ENCODE data around the gene ANAPC2.

ANAPC2 gene

GRCh38 chr9:137227054-137227852 is 38.9 kb upstream of the ANAPC2 start, which contains the start of gene RNF224:
Gene RNF224, plus strand, starts transcription at chr9:137227502. Its CDS starts 834 bp downstream, at chr9:137228336.
- peak; percentile 55 for DNase-seq

DNA sequence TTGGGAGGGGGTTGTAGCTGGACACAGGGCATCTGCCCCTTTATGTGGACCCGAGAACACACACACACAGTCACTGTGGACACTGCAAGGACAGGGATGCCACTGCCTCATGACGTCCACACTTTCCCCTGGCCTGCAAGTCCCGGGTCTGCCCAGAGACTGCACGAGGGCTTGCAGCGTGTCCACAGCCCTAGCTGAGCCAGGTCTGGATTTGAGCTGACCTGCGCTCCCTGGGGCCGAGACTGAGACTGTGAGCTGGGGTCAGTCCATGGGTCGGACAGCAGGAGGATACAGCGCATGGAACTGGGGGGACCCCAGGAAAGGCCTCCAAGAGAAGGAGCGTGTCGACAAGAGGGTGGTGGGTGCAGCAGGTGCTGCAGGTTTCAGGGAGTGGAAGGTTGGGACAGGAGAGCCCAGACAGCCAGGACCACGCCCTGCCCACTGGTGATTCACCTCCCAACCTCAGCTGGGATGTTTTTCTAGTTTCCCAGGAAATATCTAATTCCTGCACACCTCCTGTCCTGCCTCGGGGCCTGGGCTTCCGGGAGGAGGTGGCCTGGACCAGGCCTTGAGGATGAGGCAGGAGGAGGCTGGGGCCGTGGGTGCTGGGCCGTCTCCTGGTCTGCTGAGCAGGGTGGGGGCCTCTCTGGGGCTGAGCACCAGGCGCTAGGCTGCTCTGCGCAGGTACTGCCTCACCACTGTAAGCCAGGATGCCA is 38.1 kb upstream of the ANAPC2 start:
- no peak for DNase-seq

DNA sequence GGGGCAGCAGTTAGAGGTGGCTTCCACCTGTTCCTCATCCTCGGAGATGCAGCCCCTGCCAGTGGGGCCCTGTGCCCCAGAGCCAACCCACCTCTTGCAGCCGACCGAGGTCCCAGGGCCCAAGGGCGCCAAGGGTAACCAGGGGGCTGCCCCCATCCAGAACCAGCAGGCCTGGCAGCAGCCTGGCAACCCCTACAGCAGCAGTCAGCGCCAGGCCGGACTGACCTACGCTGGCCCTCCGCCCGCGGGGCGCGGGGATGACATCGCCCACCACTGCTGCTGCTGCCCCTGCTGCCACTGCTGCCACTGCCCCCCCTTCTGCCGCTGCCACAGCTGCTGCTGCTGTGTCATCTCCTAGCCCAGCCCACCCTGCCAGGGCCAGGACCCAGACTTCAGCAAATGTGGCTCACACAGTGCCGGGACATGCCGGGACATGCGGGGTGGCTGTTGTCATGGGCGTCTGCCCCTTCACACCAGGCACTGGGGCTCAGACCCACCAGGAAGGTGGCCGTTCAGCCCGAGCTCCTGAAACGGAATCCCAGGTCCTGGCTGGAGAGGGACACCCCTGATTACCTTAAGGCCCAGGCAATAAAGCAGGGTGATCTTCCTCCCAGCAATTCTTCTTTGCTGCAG is 37.5 kb upstream of the ANAPC2 start:
- DNase-seq: no peak

- DNase-seq: no peak
These were observed 36.7 kb upstream of the ANAPC2 start, which contains the start of gene CYSRT1 for GRCh38 chr9:137224830-137225694. Gene CYSRT1, plus strand, starts transcription at chr9:137225174. Its CDS starts 448 bp downstream, at chr9:137225622.

GRCh38 chr9:137223078-137223970 is 35.0 kb upstream of the ANAPC2 start:
- peak; percentile 100 for DNase-seq

- no peak for DNase-seq
These were observed 34.1 kb upstream of the ANAPC2 start, which contains the start of gene RNF208 for GRCh38 chr9:137222190-137223077. Gene RNF208, minus strand, starts transcription at chr9:137222240. Its CDS starts 1,028 bp downstream, at chr9:137221212.

GRCh38 chr9:137221506-137222111 is 33.2 kb upstream of the ANAPC2 start:
- no peak for DNase-seq

DNA sequence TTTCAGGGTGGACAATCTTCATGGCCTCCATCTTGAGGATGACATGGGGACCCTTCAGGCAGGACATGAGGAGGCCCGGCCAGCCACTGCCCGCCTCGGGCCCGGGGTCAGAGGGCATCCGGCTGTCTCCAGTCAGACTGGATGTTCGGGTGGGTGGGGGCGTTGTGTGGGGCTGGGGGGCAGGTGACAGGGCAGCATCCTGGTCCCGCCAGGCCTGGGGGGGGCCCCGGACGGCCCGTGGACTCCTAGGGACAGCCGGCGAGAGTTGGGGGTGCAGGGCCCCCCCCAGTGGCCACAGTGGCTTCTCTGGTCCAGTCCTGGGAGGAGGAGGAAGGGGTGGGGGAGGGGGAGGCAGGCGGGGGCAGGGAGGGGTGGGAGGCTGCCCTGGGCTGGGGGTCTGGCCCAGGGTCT is 32.7 kb upstream of the ANAPC2 start:
- no peak for DNase-seq

GRCh38 chr9:137220317-137221094 is 32.1 kb upstream of the ANAPC2 start:
- no peak for DNase-seq

- no peak for DNase-seq
These were observed 31.5 kb upstream of the ANAPC2 start for GRCh38 chr9:137219757-137220316.

GRCh38 chr9:137218754-137219271 is 30.5 kb upstream of the ANAPC2 start:
- DNase-seq: peak; percentile 34

GRCh38 chr9:137218212-137218753 is 29.9 kb upstream of the ANAPC2 start:
- no peak for DNase-seq

- no peak for DNase-seq
These were observed 29.2 kb upstream of the ANAPC2 start for GRCh38 chr9:137217276-137218211.

DNA sequence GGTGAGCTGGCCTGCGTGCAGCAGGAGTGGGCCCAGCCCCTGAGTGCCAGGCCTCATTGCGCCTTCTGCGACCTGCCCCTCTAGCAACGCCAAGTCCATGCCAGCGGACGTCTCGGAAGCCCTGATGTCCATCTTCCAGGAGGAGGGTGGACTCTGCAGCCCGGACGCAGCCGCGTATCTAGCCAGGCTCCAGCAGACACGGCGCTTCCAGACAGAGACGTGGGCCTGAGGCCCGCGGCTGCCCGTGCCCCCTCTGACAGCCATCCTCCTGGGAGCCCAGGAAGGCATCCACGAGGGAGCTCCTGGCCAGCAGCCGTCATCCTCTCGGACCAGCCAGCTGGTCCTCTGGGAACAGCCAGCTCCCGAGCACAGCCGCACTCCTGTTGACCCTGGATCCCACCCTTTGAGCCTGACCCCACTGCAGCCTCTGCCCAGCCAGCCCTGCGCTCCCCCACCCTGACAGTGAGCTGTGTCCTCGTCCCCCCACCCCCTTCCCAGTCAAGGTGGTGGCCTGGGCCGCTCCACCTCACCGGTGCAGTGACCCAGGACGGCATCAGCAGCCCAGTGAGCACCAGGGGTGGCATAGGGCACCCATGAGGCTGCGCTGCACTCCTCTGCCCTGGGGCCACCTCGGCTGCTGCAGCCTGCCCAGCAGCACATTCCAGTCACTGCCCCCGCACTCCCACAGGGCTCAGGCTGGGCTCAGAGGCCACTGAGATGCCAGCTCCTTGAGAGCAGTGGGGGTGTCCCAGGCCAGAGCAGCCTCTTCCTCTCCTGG is 28.0 kb upstream of the ANAPC2 start:
- no peak for DNase-seq

- DNase-seq: no peak
These were observed 27.0 kb upstream of the ANAPC2 start for GRCh38 chr9:137215196-137215986.

All from inflammatory macrophage treated with lipopolysaccharide for 4 hours (primary cell).